Adipose tissue (tissue), 3 donors: ENCODE results near the gene NBDY. TPM values are rescaled to one million over a fixed set of nuclear protein-coding genes. Genes with fewer than 3 reads are reported as not detected.
"Not testable (repeated sequence)": the region's sequence is repeated elsewhere in the genome, so short reads cannot be mapped to it uniquely, and the experiment has no call there.

Source experiments
- H3K27ac ChIP-seq: one replicate; pipeline ENCODE4 v1.5.1; 2013; ENCODE audit warnings: low read depth, low read length
- WGBS, 3 donors: extraction: QIAGEN DNeasy Blood & Tissue Kit; methylation state at CpG; one replicate each; pipeline ENCODE4 v1.1.7; 2013; 5-methylcytosine and 5-hydroxymethylcytosine counted together
- polyA plus RNA-seq, 3 donors: library from polyadenylated mRNA; stranded (reverse); fragments of 200-250 nt; gene quantifications; one replicate each; pipeline ENCODE4 v1.2.3, GENCODE V29; 2013
- donor health status: healthy with polysubstance abuse.
- donor health status: Bipolar disorder and iron deficiency.
- donor health status: healthy.

Gene NBDY
- polyA plus RNA-seq, 3 donors: 8.1 to 47.9 (median 17.9) TPM

DNA sequence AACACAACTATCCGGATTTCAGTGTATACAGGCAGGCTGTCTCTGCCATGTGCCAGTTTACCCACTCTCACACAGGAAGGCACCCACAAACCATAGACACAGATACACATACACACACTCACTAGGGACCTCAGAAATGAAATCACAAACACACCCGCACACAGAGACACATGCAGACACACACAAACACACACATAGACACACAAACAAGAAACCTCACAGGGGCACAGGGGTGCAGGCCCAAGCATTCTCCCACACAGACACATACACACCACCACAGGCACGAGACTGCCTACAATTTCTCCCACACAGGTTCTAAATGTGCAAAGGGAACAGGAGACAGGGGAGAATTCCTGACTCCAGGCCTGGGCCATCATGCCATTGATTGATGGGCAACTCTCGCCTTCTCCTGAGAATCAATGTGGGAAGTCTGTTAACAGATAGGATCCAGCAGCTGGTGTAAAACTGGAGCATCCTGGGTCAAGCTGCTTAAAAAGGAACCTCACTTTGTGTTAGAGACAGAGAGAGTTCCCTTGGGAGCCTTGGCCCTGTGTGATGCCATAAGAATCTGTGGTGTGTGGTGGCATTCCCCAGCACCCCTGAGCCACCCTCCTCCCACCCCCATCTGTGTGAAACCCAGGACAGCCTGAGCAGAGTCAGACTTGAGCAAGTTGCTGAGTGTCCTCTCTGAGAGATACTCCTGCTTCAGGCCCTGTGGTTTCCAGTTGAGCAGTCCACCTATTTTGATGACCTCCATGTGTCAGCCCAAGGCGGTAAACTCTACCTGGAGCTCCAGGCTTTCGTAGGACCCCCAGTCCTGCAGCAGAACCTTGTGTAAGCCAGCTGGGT is 33.9 kb downstream of the NBDY start:
- 78 to 80% (median 79%) methylated on average over 6 of the region's 6 CpGs for WGBS, 3 donors
- H3K27ac ChIP-seq: no peak overlapping the region

DNA sequence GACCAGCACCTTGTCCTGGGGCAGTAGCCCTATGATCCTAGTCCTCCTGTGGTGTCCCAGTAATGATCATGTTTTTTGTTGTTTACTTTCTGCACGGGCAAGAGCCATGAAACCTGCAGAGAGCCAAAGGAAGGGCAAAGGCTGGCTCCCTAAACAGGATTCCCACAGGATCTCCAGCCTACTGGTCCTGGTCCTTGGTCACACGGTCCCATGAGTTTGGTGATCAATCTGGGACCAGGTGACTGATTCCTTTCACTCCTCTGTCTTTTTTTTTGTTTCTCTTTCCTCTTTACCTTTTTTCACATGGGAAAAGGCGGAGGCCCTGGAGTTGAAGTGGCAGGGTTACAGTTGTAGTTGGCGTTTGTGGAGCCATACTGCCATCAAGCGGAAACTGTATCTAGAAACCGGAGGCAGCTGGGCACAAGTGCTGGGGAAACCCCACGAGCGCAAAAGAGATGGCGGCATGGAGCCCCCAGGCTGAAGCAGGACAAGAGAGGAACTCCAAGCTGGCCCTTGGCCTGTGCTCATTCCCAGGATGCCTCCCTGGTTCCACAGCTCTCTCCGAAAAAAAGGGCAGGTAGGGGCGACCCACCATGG is 34.6 kb downstream of the NBDY start:
- WGBS, 3 donors: 46 to 86% (median 79%) methylated on average over 10 to 11 of the region's 11 CpGs

DNA sequence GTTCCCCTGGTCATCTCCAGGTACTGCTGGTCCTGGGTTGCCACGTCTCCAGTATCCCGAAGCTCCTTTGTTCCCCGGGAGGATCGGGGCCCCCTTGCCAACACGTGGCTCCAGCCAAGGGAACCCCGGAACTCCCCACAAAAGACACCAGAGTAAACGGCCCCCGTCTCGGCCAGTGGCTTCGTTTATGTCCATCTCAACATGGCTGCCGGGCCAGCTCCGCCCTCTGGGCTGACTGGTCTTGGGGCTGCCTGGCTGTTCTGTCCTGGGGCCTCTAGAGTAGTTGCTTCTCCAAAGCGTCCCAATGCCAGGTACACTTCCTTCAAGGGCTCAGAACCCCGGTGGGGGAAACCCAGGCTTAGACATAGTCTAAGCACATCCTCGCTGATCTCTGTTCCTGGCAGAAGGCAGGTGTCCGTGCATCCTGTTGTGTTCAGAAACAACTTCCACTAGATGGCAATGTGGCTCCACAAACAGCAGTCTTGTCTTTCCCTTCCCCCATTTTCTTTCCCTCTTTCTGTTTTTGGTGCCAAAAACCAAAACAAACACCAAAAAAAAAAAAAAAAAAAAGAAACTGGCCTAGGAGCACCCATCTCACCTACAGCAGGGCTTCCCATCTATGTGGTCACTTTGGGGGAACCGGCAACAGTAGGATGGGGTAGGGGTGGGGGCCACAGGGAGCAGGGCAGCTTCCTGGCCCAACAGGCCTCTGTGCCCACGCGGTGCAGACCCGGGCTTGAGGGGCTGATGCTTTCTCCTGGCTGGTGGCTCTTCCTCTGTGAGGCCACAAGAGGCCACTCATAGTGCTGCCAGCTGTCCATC is 35.3 kb downstream of the NBDY start:
- no peak overlapping the region for H3K27ac ChIP-seq
- 25 to 60% (median 43%) methylated on average over 20 of the region's 20 CpGs for WGBS, 3 donors

More for the DNA sequence above, 34.6 kb downstream of the NBDY start:
- H3K27ac ChIP-seq: no peak overlapping the region

DNA sequence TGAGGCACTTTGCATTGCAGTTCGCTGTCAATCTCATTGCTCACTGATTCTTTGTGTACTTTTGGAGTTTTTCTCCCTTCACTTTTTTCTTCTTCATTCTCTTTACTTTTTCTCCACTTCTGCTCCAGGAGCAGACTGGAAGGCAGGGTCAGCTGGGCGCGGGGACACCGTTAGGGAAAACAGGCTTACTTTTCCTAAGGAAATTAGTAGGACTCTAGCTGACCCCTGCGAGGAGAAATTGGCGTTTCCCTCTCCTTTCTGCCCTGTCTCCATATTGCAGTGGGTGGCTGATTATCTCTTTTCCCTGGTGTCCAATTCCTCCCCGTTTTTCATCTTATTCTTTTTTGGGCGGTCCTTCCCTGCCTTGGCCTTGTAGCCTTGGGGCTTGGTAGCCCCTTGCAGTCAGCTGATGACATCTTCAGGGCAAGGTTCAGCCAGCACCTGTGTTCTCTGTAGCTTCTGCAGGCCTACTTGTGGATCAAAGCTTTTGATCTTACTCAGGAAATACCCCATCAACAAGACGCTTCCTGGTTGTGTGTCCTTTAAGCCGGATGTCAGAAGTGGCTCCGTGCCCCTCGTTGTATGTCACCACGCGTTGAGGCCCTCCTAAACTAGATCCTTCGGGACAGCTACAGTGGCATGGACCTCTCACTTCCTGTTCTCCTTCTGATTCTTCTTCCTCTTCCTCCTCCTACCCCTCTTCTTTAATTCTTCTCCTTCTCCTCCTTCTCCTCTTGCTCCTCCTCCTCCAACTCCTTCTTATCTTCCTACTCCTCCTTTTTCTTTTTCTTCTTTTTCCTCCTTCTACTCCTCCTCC is 36.1 kb downstream of the NBDY start:
- H3K27ac ChIP-seq: no peak overlapping the region
- WGBS, 3 donors: 38 to 74% (median 45%) methylated on average over 10 to 15 of the region's 15 CpGs

DNA sequence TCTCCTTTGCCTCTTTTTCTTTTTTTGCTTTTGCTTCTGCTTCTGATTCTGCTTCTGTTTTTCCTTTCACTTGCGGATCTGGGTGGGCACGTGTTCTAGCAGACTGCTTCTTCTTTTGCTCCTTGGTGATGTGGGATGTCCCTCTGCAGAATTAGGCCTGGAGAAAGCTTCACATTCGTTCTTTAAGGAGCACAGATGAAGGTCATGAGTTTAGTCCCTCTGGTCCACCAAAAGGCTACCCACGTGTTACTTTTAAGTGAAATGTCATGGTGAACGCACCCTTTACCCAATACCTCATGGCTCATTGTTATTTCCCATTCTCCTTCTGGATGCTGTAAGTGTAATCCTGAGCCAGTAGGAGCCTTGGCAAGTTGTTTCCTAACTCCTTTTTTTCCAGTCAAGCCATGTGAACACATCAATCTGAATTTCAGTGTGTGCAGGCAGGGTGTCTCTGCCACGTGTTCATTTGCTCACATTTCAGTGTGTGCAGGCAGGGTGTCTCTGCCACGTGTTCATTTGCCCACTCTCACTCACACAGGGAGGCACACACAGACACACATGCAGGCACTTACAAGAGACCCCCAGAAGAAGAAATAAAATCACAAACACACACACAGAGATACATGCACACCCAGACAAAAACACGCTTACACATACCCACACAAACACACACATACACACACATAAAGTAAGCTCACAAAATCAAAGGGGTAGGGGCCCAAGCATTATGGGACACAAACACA is 36.9 kb downstream of the NBDY start:
- 35 to 67% (median 44%) methylated on average over 8 of the region's 8 CpGs for WGBS, 3 donors
- H3K27ac ChIP-seq: no peak overlapping the region

DNA sequence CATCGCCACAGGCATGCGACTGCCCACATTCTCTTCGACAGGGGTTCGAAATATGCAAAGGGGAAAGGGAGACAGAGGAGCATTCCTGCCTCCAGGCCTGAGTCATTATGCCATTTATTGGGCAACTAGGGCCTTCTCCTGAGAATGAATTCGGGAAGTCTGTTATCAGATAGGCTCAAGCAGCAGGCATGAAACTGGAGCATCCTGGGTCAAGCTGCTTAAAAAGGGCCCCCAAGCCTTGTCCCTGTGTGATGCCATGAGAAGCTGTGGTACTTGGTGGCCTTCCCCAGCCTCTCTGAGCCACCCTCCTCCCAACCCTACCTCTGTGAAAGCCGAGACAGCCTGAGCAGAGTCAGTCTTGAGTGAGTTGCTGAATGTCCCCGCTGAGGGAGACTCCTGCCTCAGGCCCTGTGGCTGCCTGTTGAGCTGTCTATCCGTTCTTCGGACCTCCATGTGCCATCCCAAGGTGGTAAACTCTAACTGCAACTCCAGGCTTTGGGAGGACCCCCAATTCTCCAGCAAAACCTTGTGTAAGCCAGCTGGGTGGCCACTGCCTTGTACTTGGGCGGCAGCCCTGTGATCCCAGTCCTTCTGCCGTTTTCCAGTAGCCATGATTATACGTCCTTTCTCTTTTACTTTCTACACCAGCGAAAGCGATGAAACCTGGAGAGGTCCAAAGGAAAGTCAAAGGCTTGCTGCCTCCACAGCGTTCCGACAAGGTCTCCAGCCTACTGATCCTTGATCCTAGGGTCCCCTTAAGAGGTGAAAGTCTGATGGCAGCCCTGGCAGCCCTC is 37.7 kb downstream of the NBDY start:
- no peak overlapping the region for H3K27ac ChIP-seq
- 62 to 94% (median 93%) methylated on average over 16 of the region's 16 CpGs for WGBS, 3 donors

DNA sequence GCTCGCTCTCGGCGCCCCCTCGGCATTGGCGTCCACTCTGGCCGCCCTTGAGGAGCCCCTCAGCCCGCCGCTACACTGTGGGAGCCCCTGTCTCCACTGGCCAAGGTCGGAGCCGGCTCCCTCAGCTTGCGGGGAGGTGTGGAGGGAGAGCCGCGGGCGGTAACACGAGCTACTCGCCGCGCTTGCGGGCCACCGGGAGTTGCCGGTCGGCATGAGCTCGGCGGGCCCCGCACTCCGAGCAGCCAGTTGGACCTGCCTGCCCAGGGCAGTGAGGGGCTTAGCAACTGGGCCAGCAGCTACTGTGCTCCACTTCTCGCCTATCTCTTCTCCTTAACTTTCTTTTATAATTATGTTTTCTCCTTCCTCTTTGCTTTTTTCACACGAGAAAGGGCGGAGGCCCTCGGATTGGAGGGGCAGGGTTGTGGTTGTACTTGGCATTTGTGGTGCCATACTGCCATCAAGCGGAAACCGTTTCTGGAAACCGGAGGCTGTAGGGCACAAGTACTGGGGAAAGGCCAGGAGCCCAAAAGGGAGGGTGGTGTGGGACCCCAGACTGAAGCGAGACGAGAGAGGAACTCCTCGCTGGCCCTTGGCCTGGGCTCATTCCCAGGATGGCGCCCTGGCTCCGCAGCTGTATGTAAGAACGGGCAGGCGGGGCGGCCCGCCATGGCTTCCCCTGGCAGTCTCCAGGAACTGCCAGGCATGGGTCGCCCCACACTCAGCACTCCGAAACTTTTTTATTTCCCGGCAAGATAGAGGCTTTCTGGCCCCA is 38.5 kb downstream of the NBDY start:
- H3K27ac ChIP-seq: not testable (repeated sequence)
- 45 to 95% (median 91%) methylated on average over 7 to 30 of the region's 45 CpGs for WGBS, 3 donors

DNA sequence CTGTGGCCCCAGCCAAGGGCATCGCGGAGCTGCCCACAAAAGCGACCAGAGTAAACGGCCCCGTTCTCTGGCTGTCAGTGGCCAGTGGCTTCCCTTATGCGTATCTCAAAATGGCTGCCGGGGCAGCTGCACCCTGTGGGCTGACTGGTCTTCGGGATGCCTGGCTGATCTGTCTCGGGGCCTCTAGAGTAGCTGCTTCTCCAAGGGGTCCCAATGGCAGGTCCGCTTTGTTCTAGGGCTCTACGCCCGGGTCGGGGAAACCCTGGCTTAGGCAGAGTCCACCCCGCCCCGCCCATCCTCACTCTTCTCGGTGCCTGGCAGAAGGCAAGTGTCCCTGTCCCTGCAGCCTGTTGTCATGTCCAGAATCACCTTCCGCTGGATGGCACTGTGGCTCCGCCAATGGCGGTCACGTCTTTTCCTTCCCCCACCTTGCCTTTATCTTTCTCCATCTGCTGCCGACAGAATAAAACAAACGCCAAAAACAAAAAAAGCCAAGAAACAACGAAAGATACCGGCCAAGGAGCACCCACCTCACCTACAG is 39.1 kb downstream of the NBDY start:
- no CpG with 5 or more reads among the region's 24 CpGs for WGBS, 3 donors

DNA sequence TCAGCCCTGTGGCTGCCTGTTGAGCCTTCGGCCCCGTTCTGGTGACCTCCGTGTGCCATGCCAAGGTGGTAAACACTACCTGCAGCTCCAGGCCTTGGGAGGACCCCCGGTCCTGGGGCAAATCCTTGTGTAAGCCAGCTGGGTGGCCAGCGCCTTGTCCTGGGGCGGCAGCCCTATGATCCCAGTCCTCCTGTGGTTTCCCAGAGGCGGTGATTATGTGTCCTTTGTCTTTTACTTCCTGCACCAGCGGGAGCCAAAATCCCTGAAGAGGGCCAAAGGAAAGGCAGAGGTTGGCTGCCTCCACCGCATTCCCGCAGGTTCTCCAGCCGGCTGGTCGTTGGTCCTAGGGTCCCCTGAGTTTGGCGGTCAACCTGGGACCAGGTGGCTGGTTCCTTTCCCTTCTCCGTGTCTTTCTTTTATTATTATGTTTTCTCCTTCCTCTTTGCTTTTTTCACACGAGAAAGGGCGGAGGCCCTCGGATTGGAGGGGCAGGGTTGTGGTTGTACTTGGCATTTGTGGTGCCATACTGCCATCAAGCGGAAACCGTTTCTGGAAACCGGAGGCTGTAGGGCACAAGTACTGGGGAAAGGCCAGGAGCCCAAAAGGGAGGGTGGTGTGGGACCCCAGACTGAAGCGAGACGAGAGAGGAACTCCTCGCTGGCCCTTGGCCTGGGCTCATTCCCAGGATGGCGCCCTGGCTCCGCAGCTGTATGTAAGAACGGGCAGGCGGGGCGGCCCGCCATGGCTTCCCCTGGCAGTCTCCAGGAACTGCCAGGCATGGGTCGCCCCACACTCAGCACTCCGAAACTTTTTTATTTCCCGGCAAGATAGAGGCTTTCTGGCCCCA is 43.9 kb downstream of the NBDY start:
- WGBS, 3 donors: no CpG with 5 or more reads among the region's 32 CpGs
- H3K27ac ChIP-seq: not testable (repeated sequence)

More for the DNA sequence above, 39.1 kb downstream of the NBDY start:
- not testable (repeated sequence) for H3K27ac ChIP-seq

DNA sequence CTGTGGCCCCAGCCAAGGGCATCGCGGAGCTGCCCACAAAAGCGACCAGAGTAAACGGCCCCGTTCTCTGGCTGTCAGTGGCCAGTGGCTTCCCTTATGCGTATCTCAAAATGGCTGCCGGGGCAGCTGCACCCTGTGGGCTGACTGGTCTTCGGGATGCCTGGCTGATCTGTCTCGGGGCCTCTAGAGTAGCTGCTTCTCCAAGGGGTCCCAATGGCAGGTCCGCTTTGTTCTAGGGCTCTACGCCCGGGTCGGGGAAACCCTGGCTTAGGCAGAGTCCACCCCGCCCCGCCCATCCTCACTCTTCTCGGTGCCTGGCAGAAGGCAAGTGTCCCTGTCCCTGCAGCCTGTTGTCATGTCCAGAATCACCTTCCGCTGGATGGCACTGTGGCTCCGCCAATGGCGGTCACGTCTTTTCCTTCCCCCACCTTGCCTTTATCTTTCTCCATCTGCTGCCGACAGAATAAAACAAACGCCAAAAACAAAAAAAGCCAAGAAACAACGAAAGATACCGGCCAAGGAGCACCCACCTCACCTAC is 44.5 kb downstream of the NBDY start:
- WGBS, 3 donors: no CpG with 5 or more reads among the region's 24 CpGs
- H3K27ac ChIP-seq: not testable (repeated sequence)

DNA sequence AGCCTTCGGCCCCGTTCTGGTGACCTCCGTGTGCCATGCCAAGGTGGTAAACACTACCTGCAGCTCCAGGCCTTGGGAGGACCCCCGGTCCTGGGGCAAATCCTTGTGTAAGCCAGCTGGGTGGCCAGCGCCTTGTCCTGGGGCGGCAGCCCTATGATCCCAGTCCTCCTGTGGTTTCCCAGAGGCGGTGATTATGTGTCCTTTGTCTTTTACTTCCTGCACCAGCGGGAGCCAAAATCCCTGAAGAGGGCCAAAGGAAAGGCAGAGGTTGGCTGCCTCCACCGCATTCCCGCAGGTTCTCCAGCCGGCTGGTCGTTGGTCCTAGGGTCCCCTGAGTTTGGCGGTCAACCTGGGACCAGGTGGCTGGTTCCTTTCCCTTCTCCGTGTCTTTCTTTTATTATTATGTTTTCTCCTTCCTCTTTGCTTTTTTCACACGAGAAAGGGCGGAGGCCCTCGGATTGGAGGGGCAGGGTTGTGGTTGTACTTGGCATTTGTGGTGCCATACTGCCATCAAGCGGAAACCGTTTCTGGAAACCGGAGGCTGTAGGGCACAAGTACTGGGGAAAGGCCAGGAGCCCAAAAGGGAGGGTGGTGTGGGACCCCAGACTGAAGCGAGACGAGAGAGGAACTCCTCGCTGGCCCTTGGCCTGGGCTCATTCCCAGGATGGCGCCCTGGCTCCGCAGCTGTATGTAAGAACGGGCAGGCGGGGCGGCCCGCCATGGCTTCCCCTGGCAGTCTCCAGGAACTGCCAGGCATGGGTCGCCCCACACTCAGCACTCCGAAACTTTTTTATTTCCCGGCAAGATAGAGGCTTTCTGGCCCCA is 49.3 kb downstream of the NBDY start:
- H3K27ac ChIP-seq: not testable (repeated sequence)
- no CpG with 5 or more reads among the region's 32 CpGs for WGBS, 3 donors

DNA sequence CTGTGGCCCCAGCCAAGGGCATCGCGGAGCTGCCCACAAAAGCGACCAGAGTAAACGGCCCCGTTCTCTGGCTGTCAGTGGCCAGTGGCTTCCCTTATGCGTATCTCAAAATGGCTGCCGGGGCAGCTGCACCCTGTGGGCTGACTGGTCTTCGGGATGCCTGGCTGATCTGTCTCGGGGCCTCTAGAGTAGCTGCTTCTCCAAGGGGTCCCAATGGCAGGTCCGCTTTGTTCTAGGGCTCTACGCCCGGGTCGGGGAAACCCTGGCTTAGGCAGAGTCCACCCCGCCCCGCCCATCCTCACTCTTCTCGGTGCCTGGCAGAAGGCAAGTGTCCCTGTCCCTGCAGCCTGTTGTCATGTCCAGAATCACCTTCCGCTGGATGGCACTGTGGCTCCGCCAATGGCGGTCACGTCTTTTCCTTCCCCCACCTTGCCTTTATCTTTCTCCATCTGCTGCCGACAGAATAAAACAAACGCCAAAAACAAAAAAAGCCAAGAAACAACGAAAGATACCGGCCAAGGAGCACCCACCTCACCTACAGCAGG is 50.0 kb downstream of the NBDY start:
- no CpG with 5 or more reads among the region's 24 CpGs for WGBS, 3 donors
- not testable (repeated sequence) for H3K27ac ChIP-seq

DNA sequence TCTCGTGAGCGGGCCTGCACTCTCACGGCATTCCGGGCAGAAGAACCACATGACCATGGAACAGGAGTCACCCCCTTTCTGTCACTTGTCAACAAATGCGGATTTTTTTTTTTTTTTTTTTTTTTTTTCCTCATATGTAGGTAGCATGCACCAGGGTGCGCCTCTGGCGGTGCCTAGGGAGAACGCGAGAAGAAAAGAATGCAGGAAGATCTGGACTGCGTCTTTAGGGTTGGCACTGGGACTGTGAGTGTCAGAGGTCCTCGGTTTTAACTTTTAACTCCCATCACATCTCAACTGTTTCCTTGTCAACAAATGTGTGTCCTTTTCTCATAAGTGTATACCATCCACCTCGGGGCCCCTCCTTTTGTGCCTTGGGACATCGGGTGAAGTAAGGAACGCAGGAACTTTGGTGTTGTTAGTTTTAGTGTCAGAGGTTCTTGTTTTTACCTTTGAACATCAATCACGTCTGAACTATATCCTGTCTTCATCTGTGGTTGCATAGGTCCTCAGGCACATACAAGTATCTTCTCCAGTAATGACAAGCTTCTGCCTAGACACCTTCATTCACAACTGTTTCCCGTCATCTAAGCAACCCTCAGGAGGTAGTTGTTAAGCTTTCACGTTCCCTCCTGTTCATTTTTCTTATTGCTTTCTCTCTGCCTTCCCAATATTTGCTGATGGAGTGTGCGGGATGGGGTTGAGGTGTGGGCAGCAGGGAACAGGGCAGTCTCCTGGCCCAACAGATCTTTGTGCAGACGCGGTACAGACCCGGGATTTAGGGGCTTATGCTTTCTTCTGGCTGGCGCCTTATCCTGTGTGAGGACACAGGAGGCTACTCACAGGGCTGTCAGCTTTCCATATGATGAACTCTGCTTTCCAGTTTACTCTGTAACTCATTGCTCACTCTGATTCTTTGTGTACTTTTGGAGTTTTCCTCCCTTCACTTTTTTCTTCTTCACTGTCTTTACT is 51.9 kb downstream of the NBDY start:
- not testable (repeated sequence) for H3K27ac ChIP-seq
- WGBS, 3 donors: 84 to 91% (median 87%) methylated on average over 12 of the region's 22 CpGs
